Limb (tissue), 2 donors: Measurements from ENCODE around the gene PTP4A1.
A peak's percentile ranks its signal among the peaks of the same experiment; 100 is the strongest.
"Not testable (repeated sequence)": the region's sequence is repeated elsewhere in the genome, so short reads cannot be mapped to it uniquely, and the experiment has no call there.

ENCODE experiments used
- DNase-seq, 2 donors: peaks; one replicate each; pipeline ENCODE4 v3.0.0-alpha.2; 2016; ENCODE audit errors: extremely low spot score in 2 of 2

The PTP4A1 gene

DNA sequence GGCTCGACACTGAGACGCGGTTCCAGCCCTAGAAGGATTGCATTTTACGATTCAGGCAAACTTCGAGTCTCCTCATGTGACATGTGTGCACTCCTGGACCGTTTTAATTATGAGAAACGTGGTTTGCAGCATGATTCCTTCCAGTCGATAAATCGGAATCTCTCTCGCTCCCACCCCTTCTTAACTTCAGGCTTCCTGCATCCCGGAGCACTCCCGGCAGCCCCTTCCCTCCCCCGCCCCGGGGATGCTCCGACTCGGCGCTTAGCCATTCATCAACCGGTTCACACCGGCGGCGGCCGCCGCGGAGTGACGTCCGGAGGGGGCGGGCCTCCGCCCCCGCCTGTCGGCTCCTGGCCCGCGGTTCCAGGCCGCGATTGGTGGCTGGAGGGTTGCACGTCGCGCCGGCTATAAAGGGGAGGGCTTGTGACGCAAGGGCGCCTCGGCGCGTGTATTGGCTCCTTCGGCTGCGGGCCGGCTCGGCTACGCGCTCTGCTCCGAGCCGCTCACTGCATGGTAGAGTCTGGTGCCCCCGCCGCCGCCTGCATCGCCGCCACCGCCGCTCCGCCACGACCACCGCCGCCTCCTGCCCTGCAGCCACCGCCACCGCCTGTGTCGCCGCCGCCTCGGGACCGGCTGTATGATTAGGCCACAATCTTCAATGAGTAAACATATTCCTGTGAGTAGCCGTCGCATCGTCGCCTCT is at the start of gene PTP4A1, which contains the start of gene LOC128125822:
Gene PTP4A1 (plus strand): TSS at position 437 of the 703 bp plus-strand sequence. CDS start 4,401 bp downstream, outside the sequence.
Gene LOC128125822 (plus strand): TSS at position 437 of the 703 bp plus-strand sequence.
- DNase-seq: peak; percentile 96 to 99

DNA sequence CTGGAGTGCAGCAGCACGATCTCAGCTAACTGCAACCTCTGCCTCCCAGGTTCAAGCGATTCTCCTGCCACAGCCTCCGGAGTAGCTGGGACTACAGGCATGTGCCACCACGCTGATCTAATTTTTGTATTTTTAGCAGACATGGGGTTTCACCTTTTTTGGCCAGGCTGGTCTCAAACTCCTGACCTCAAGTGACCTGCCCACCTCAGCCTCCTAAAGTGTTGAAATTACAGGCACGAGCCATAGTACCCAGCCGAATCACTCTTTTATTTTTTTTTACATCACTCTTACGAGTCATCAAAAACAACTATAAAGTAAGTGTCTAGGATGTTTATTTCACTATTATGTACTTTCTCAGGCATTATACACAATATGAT is 49.4 kb upstream of the PTP4A1 start:
- not testable (repeated sequence) for DNase-seq

DNA sequence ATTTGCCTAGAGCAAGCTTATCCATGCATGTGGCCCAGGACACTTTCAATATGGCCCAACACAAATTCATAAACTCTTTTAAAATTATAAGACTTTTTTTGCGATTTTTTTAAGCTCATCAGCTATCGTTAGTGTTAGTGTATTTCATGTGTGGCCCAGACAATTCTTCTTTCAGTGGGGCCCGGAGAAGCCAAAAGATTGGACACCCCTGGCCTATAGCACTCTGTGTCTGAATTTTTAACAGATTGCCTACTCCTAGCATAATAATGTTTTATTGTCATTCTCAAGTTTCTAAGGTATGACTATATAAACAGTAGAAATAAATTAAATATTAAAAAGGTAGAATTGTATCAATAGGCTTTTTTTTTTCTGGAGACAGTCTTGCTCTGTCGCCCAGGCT is 48.6 kb upstream of the PTP4A1 start:
- DNase-seq: no peak

DNA sequence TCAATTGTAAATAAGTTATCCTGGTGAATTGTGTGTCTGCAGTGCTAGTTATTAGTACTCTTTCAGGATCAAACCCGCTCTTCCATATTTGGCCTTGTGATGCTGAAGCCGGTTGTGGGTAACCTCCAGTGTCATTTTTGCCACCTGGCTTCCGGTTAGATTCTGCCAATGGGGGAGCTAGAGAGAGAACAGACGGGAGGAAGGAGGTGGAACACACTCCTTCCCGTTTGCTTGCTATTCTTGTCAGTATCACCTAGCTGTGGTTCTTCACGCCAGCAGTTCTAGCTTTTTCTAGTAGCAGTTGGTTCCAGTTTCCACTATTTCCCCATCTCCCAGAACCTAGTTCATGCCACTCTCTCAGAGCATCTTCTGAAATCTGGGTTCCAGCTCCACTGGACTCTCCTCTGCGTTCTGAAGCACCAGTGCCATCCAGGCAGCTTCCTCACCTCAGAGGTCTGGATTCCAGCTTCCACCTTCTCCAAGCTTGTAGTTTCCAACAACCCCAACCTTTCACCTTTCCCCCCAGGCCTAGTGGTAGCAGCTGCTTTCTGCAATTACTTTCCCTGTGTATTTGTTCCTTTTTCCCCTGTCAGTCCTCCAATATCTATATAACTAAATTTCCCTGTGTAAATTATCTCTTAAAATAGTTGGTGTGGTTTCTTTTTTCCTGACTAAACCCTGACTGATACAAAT is 46.9 kb upstream of the PTP4A1 start:
- DNase-seq: no peak

DNA sequence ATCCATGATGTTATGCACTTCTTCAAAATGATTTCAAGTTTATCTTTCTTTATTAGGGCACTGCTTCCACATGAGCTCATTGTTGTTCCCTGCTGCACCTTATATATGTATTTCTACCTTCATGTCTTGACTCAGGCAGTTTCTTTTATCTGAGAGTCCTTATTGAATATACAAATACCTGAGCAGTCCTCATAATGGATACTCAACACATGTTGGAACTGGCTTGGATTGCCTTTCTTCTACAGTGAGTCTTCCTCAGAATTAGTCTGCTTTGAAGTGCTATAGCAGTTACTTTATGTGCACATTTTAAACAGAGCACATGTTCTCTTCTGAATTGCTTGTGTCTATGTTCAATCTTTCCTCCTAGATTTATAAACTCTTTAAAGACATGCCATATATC is 45.3 kb upstream of the PTP4A1 start:
- no peak for DNase-seq

DNA sequence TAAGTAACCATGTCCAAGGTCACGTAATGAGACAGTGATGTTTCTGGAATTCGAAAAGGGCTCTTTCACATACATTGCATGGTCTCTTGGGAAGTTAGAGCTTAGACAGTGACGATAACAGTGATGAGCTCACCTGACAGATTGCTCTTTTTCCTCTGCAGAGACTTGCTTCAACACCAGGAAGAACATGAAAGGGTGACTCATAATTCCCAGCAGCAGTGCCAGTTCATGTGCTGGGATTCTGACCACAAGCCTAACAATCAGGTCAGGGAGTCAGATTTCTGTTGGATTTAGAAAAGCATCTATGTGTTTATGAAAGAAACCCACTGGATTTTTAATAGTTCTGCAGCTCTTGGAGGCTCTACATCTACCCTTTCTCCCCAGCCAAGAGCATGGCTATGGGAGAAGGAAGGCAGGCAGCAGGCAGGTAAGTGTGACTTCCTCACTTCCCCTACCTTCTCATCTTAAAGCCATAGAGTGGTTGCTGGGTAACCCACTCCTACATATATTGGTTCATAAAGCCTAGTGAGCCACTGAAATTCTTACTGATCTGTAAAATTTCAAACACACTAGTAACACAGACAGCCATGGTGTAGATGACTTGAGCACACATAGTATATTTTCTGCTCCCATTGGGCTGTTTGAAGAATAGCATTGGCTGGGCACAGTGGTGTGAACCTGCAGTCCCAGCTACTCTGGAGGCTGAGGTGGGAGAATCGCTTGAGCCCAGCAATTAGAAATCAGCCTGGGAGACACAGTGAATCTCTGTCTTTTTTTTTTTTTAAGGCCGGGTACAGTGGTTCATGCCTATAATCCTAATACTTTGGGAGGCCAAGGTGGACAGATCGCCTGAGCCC is 44.4 kb upstream of the PTP4A1 start:
- DNase-seq: no peak

DNA sequence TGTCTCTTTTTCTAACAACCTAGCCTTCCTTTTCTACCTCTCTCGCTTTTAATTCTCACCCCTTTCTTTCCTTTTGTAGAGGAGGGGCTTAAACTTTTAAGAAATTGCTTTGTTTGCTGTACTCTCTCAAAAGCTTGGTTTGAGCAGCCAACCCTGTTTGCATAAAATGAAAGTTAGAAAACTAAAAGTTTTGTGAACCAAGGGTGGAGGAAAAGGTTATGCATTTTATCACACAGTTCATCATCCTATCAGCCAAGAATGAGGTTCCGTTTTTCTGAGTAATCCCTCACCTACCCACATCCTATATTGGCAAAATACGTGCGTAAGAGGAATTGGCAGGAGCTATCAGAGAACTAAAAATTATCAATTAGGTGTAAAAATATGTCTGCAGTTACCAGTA is 42.8 kb upstream of the PTP4A1 start:
- DNase-seq: no peak

DNA sequence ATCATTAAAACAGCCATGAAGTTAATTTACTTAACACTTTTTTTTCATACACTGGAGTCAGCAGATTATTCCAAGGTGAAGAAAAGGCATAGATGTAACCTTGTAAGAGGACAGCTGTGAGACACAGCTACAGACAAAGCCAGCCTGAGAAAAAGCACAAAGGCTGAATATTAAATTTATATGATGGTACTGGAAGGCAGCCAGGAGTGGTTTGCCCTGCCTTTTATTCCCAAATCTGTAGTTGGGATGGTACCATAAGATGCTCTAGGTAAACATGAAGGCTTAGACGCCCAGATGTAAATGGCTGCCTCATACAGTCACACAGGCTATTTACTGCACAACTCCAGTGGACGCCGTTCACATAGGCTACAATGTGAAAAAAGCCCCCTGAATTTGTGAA is 42.1 kb upstream of the PTP4A1 start:
- no peak for DNase-seq

DNA sequence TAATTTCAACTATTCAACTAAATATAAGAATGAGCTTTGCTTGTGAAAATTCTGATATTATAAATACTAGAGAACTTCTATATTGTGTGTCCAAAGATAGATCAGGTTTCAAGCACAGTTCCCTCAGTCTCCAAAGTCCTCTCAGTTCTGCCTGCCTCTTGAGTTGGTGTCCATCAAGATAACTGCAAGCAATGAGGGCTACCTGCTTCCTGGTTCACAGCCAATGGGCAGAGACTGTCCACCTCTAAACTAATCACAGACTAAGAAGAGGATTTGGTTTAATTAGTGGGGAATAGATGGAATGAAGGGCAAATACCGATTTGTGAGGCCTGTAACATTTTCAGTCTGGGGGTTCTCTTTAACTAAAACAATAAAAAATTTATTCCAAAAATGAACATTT is 41.3 kb upstream of the PTP4A1 start:
- DNase-seq: no peak

DNA sequence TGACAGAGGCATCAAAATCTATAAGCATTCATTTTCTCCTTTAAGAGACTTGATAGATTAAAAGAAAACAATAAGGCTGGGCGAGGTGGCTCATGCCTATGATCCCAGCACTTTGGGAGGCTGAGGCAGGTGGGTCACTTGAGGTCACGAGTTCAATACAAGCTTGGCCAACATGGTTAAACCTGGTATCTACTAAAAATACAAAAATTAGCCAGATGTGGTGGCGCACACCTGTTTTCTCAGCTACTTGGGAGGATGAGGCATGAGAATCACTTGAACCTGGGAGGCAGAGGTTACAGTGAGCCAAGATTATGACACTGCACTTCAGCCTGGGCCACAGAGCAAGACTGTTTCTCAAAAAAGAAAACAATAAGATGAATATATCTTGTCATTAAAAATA is 39.3 kb upstream of the PTP4A1 start:
- no peak for DNase-seq

DNA sequence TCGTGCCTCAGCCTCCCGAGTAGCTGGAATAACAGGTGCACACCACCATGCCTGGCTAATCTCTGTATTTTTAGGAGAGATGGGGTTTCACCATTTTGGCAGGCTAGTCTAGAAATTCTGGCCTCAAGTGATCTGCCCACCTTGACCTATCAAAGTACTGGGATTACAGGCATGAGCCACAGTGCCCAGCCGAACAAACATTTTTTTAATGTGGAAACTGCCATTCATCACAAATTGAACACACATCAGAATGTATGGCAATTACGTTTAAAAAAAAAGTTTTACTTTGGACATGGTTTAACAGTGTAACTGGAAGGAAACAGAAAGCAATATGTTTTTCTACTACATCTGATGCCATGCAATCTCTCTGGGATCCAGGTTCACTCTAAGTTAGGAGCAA is 38.3 kb upstream of the PTP4A1 start:
- no peak for DNase-seq

DNA sequence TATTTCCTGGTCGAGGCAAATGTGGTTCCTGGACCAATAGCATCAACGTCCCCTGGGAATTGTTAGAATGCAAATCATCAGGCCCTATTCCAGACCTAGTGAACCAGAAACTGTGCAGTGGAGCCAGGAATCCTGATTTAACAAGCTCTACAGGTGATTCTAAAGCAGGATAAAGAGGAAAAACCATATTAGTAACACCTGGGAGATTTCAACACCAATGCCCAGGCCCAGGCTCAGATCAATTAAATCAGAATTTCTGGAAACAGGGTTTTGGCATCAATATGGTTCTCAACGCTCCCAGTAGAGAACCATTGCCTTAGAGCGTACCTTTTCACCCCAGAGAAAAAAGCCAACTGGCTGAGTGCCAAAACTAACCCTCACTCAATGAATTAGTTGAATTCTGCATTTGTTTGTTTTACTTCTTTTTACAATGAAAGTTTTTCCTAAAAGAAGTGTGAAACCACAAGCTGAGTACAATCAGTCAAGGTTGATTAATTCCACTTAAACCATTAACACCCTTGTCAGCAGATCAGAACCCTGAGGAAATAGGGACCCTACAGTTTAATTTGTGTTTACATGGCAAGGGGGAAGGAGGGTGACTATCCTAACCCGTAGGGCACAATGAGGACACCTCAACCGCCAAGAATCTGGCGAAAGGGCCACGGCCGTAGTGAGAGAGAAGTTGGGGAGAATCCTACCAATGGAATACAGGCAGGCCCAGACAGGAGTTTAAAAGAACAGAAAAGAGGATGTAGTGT is 34.9 kb upstream of the PTP4A1 start:
- DNase-seq: no peak

DNA sequence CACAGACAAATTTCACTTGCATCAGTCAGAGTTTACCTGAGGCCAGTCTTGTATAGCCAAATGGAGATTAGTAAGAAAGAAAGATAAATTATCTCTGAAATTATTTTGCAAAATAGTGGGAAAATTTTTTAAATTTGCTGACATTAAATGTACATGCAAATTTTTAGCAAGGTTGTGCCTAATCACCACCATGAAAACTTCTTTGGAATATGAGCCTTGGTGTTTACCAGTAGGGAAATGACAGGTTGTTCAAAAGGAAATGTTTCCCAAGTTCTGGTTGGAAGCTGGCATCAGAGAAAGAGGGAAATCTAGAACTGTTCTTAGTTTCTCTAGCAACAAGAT is 34.4 kb upstream of the PTP4A1 start:
- DNase-seq: no peak

DNA sequence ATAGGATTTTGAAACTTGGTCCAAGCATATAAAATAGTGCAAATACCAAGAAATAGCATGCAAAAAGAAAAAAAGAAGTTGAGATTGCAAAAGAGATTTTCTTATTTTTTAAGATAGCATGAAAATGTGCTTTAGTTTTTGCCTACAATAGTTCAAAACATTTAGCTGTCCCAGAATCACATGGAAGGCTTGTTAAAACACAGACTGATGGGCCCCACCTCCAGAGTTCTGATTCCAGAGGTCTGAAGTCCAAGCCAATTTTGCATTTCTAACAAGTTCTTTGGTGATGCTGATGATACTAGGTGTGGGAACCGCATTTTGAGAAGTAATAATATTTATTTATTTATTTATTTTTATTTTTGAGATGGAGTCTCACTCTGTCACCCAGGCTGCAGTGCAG is 33.7 kb upstream of the PTP4A1 start:
- no peak for DNase-seq

DNA sequence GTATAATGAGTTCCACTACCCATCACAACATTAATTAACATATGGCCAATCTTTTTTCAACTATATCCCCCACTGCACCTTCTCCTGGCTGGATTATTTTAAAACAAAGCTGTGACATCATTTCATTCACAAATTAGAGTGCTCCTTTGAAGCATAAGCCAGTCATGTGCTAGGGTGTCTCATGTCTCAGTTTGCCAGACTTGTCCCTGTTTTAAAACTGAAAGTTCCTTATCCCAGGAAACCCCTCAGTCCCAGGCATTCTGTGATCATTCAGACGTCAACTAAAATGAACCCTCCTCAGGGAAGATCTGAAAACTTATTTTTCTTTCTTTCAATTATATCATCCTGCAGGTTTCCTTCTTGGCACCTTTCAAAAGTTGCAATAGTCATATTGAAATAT is 29.3 kb upstream of the PTP4A1 start:
- no peak for DNase-seq

DNA sequence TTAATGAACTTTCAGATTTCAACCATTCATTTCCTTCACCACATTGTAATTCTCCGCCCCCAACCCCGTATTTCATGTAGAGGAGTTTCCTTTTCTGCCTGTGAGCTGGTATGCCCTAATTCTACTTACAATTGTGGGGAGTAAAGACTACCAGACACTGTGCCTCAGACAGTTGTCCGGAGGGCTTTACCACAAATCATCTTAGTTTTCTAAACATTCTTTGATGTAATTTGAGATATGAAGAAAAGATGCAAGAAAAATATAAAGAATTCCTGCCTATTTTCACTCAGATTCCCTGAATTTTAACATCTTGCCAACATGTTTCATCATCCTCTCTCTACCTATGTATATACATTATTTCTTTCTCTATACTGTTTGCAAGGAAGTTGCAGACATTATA is 28.3 kb upstream of the PTP4A1 start:
- DNase-seq: no peak

DNA sequence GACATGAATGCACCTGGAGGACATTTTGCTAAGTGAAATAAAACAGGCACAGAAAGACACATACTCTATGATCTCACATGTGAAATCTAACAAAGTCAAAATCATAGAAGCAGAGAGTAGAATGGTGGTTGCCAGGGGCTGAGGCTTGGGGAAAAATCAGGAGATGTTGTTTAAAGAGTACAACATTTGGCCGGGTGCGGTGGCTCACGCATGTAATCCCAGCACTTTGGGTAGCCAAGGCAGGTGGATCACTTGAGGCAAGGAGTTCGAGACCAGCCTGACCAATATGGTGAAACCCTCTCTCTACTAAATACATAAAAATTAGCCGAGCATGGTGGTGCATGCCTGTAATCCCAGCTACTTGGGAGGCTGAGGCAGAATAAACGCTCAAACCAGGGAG is 26.0 kb upstream of the PTP4A1 start:
- no peak for DNase-seq

DNA sequence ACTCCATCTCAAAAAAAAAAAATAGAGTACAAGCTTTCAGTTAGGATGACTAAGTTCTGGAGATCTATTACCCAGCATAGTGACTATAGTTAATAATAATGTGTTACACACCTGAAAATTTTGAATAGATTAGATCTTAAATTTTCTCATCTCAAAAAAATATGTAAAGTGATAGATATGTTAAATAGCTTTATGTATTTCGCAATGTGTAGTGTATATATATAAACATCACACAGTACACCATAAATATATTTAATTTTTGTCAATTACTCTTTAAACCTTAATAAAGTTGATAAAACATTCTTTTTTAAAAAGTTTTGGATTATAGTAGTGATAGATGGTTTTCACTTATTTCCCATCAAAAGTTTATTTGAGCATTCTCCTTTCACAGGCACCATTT is 25.6 kb upstream of the PTP4A1 start:
- DNase-seq: no peak

DNA sequence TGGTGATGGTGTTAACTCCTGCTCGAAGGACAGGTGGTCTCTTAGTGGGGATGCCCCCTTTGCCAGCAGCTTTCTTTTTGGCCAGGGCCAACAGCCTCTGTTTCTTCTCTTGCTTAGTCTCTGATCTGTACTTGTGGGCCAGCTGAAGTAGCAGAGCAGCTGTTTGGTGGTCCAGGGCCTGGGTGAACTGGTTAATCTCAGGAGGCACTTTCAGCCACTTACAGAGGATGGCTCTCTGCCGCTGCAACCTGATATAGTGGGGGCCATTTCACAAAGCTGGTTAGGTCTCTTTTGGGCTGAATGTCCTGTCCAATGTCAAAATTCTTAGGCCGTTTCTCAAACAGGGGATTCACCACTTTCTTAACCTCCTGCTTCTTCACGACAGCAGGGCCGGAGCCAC is 23.2 kb upstream of the PTP4A1 start:
- no peak for DNase-seq

DNA sequence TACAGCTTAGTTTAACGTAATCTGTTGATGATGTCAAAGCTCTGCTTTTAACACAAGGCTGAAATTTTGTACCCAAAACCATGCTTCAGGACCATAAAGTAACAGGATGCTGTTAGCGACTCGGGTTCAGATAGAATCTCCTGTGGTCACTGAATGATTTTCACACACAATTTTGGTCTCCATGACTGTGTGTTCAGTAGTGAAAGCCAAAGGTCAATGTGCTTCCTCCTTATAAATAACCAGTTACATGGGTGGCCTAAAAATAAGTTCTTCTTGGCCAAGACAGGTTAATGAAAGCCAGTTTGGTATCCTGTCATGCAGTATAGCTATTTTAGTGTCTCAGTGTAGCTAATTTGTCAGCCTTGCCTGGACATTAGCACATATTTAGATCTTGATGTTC is 19.1 kb upstream of the PTP4A1 start:
- DNase-seq: no peak

DNA sequence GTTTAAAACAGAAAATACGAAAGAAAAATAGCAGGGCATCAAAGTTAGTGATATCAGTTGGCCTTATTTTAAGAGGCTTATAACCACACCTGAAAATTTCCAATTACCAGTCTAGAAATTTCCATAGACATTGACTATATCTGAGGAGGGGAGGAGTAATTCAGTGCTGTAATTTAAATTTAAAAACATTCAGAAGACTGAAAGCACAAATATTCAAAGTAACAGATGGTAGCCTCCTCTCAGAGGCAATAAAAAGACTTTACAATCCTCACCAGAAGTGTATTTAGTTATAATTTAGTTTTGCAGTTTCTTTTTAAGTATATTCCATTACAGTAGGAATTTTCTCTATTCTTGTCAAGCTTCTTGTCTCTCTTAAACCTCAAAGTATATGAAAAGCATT is 18.4 kb upstream of the PTP4A1 start:
- DNase-seq: no peak

DNA sequence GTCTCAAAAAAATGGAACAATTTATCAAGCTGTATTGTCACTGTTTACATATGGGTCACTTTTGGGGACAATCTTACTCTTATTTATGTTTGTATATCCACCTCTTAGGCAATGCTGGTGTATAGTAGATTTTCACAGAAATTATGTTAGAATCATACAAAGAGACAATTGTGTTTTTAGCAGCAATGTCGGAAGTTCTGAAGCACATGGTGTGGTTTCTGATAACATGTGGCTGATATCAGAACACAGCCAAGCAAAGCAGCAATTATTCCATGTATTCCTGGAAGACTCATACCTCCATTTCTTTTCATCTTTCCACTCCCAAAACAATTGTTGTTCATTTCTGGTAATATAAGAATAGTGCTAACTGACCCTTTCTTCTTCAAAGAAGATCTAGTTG is 17.5 kb upstream of the PTP4A1 start:
- DNase-seq: no peak
